HepG2 (cell line): Measurements from ENCODE around the gene APPBP2. TPM values are rescaled to one million over a fixed set of nuclear protein-coding genes. Genes with fewer than 3 reads are reported as not detected.

Experiments
- CHD4 ChIP-seq: fragments of 200-600 bp; sonication (generic); IDR thresholded peaks from 2 replicates; pipeline ENCODE4 v1.7.0; 2017; ENCODE audit warnings: mild to moderate bottlenecking, low read length, borderline replicate concordance
- DNMT3B ChIP-seq: conservative IDR thresholded peaks from 2 replicates; pipeline ENCODE4 v1.6.1; 2016; ENCODE audit warnings: missing biosample characterization, control low read depth
- EED ChIP-seq: sonication (generic); formaldehyde crosslinking; IDR thresholded peaks from 2 replicates; pipeline ENCODE4 v1.5.0; 2020; ENCODE audit warnings: mild to moderate bottlenecking, missing genetic modification reagents
- FOSL2 ChIP-seq: sonication (generic); formaldehyde crosslinking; IDR thresholded peaks from 2 replicates; pipeline ENCODE4 v1.4.0; 2020; ENCODE audit warnings: missing genetic modification reagents
- FOXK1 ChIP-seq: sonication (generic); formaldehyde crosslinking; IDR thresholded peaks from 2 replicates; pipeline ENCODE4 v1.4.0; 2020; ENCODE audit warnings: low read depth, missing genetic modification reagents, borderline replicate concordance
- HHEX ChIP-seq: IDR thresholded peaks from 2 replicates; pipeline ENCODE4 v1.6.1; 2016; ENCODE audit warnings: control low read depth
- IKZF4 ChIP-seq: sonication (generic); formaldehyde crosslinking; IDR thresholded peaks from 2 replicates; pipeline ENCODE4 v1.5.1; 2020; ENCODE audit warnings: borderline replicate concordance, mild to moderate bottlenecking, low read depth, missing genetic modification reagents; ENCODE audit errors: not compliant biosample characterization
- LRRFIP1 ChIP-seq: sonication (generic); formaldehyde crosslinking; conservative IDR thresholded peaks from 2 replicates; pipeline ENCODE4 v1.4.0; 2020; ENCODE audit warnings: missing genetic modification reagents
- MATR3 ChIP-seq: sonication (generic); formaldehyde crosslinking; IDR thresholded peaks from 2 replicates; pipeline ENCODE4 v1.4.0; 2020; ENCODE audit warnings: missing genetic modification reagents
- MNT ChIP-seq: fragments of 450-650 bp; IDR thresholded peaks from 2 replicates; pipeline ENCODE4 v1.6.1; 2016
- NFKBIZ ChIP-seq: IDR thresholded peaks from 2 replicates; pipeline ENCODE4 v1.6.1; 2018; ENCODE audit warnings: missing genetic modification reagents, missing compliant biosample characterization
- NR0B2 ChIP-seq: sonication (generic); formaldehyde crosslinking; IDR thresholded peaks from 2 replicates; pipeline ENCODE4 v1.4.0; 2020; ENCODE audit warnings: mild to moderate bottlenecking, missing genetic modification reagents
- PAF1 ChIP-seq: IDR thresholded peaks from 2 replicates; pipeline ENCODE4 v1.6.1; 2016; ENCODE audit warnings: missing genetic modification reagents, missing compliant biosample characterization
- SMARCC2 ChIP-seq: fragments of 450-650 bp; IDR thresholded peaks from 2 replicates; pipeline ENCODE4 v1.6.1; 2017; ENCODE audit warnings: antibody characterized with exemption, mild to moderate bottlenecking
- TBX3 ChIP-seq: fragments of 450-650 bp; IDR thresholded peaks from 2 replicates; pipeline ENCODE4 v1.6.1; 2017; ENCODE audit warnings: antibody characterized with exemption, mild to moderate bottlenecking, inconsistent platforms, borderline replicate concordance
- ZBTB38 ChIP-seq: sonication (generic); formaldehyde crosslinking; IDR thresholded peaks from 2 replicates; pipeline ENCODE4 v1.5.1; 2020; ENCODE audit warnings: mild to moderate bottlenecking, missing genetic modification reagents
- ZNF101 ChIP-seq: sonication (generic); formaldehyde crosslinking; IDR thresholded peaks from 2 replicates; pipeline ENCODE4 v1.4.0; 2020; ENCODE audit warnings: mild to moderate bottlenecking, low read depth, missing genetic modification reagents, borderline replicate concordance
- ZNF18 ChIP-seq: sonication (generic); formaldehyde crosslinking; IDR thresholded peaks from 2 replicates; pipeline ENCODE4 v1.8.0; 2022; ENCODE audit warnings: mild to moderate bottlenecking, missing genetic modification reagents; ENCODE audit not compliant: insufficient replicate concordance
- ZNF576 ChIP-seq: sonication (generic); formaldehyde crosslinking; IDR thresholded peaks from 2 replicates; pipeline ENCODE4 v1.4.0; 2020; ENCODE audit warnings: mild to moderate bottlenecking, missing genetic modification reagents
- ZNF703 ChIP-seq: sonication (generic); formaldehyde crosslinking; IDR thresholded peaks from 2 replicates; pipeline ENCODE4 v1.5.1; 2020; ENCODE audit warnings: missing genetic modification reagents, mild to moderate bottlenecking, moderate library complexity, borderline replicate concordance
- ZNF713 ChIP-seq: sonication (generic); formaldehyde crosslinking; IDR thresholded peaks from 2 replicates; pipeline ENCODE4 v1.4.0; 2020; ENCODE audit warnings: mild to moderate bottlenecking, missing genetic modification reagents
- polyA plus RNA-seq, 8 experiments: library from polyadenylated mRNA; depleted of rRNA in 3 of 8; stranded (reverse) in 7 of 8; unstranded in 1 of 8; fragments of >200 nt; fragmentation: Illumina TruSeq in 4 of 8; extraction: Trizol in 4 of 8; gene quantifications; 2 replicates each; pipeline versions ENCODE4 v1.2.1 to v1.2.3, GENCODE V29; 2011 to 2016; ENCODE audit warnings: low read depth in 4 of 8, missing spikeins in 1 of 8, mixed read lengths in 1 of 8; ENCODE audit not compliant: insufficient read depth in 1 of 8
- total RNA-seq, 5 experiments: library from RNA; depleted of rRNA; stranded (reverse); fragments of >200 nt; fragmentation: Illumina TruSeq; extraction: Trizol; gene quantifications; 2 replicates each; pipeline ENCODE4 v1.2.3, GENCODE V29; 2016; ENCODE audit warnings: low read depth in 1 of 5

The APPBP2 gene
- total and polyA plus RNA-seq, 2 of the 13 experiments (the other 11 are each of a cell fraction or from before 2014, with no cell fraction given) = 17.5 to 45.8 TPM

GRCh38 chr17:60525685-60526514 lies at the start of gene APPBP2 (continued):
- TF ChIP-seq PAF1 (CRISPR knock-in tag) (no peak), DNMT3B (CRISPR knock-in tag) (peak; percentile 59; the same call in 1 of the 2 replicates), ZNF101 (CRISPR knock-in tag) (no peak), TBX3 (no peak), ZNF576 (CRISPR knock-in tag) (no peak; the same call in 1 of the 2 replicates), MATR3 (0 out of 2 replicates have a peak, but pooled peaks have one; percentile 57), IKZF4 (CRISPR knock-in tag) (peak; percentile 85), FOSL2 (CRISPR knock-in tag) (peak; percentile 68; the same call in 1 of the 2 replicates), LRRFIP1 (CRISPR knock-in tag) (no peak), SMARCC2 (no peak), ZNF713 (CRISPR knock-in tag) (no peak), EED (CRISPR knock-in tag) (peak; percentile 79; the same call in 1 of the 2 replicates), ZBTB38 (CRISPR knock-in tag) (peak; percentile 71; the same call in 1 of the 2 replicates), ZNF18 (peak; percentile 80), NR0B2 (peak; percentile 84; the same call in 1 of the 2 replicates), FOXK1 (peak; percentile 38; the same call in 1 of the 2 replicates), ZNF703 (CRISPR knock-in tag) (no peak), HHEX (CRISPR knock-in tag) (no peak), MNT (no peak), NFKBIZ (CRISPR knock-in tag) (peak; percentile 68; the same call in 1 of the 2 replicates), CHD4 (no peak)
